Panc1 (cell line): ENCODE measurements around the gene KCNJ1.

Experiments
- CTCF ChIP-seq: fragments of 450-650 bp; IDR thresholded peaks from 2 replicates; pipeline ENCODE4 v1.5.1; 2017; ENCODE audit warnings: mild to moderate bottlenecking
- POLR2AphosphoS5 ChIP-seq: IDR thresholded peaks from 2 replicates; pipeline ENCODE4 v1.6.1; 2012; ENCODE audit warnings: mild to moderate bottlenecking, low read depth, low read length, moderate library complexity
- REST ChIP-seq, 2 experiments: IDR thresholded peaks; 2 replicates each; pipeline ENCODE4 v1.6.1; 2011 to 2012; ENCODE audit warnings: low read depth in 2 of 2, control low read depth in 1 of 2, low read length in 1 of 2, mild to moderate bottlenecking in 1 of 2, moderate library complexity in 1 of 2; ENCODE audit not compliant: insufficient read depth in 1 of 2
- SIN3A ChIP-seq: IDR thresholded peaks from 2 replicates; pipeline ENCODE4 v1.6.1; 2012; ENCODE audit warnings: low read depth, mild to moderate bottlenecking, low read length, moderate library complexity, borderline replicate concordance; ENCODE audit not compliant: insufficient read depth
- TCF7L2 ChIP-seq: IDR thresholded peaks from 2 replicates; pipeline ENCODE4 v1.6.1; 2011; ENCODE audit warnings: mild to moderate bottlenecking, low read depth, low read length, inconsistent platforms

- TF ChIP-seq CTCF: no peak
- TF ChIP-seq POLR2AphosphoS5: no peak
- no peak for TF ChIP-seq TCF7L2
- TF ChIP-seq REST (IDR thresholded peaks at IDR 0.05; ENCODE audit: insufficient read depth in 1 of 2, low read depth in 2 of 2, low read length in 1 of 2): no peak
- no peak for TF ChIP-seq SIN3A
Observed at GRCh38 chr11:128890543-128891368, 23.7 kb upstream of the KCNJ1 start, which contains the start of gene KCNJ5.
